GM18907 (cell line): Measurements from ENCODE around the gene MEP1A.
"Not testable (repeated sequence)": the region's sequence is repeated elsewhere in the genome, so short reads cannot be mapped to it uniquely, and the experiment has no call there.

ENCODE experiments used
- ATAC-seq: cut with Tn5 transposase; IDR thresholded peaks from one replicate; pipeline ENCODE4 v1.9.1; 2021; ENCODE audit warnings: mild to moderate bottlenecking, moderate library complexity; ENCODE audit not compliant: unreplicated experiment

The MEP1A gene

DNA sequence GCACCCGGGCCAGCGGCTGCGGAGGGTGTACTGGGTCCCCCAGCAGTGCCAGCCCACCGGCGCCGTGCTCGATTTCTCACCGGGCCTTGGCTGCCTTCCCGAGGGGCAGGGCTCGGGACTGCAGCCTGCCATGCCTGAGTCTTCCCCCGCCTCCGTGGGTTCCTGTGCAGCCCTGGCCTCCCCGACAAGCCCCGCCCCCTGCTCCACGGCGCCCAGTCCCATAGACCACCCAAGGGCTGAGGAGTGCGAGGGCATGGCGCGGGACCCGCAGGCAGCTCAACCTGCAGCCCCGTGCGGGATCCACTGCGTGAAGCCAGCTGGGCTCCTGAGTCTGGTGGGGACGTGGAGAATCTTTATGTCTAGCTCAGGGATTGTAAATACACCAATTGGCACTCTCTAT lies 18.5 kb upstream of the MEP1A start:
- ATAC-seq: not testable (repeated sequence)

DNA sequence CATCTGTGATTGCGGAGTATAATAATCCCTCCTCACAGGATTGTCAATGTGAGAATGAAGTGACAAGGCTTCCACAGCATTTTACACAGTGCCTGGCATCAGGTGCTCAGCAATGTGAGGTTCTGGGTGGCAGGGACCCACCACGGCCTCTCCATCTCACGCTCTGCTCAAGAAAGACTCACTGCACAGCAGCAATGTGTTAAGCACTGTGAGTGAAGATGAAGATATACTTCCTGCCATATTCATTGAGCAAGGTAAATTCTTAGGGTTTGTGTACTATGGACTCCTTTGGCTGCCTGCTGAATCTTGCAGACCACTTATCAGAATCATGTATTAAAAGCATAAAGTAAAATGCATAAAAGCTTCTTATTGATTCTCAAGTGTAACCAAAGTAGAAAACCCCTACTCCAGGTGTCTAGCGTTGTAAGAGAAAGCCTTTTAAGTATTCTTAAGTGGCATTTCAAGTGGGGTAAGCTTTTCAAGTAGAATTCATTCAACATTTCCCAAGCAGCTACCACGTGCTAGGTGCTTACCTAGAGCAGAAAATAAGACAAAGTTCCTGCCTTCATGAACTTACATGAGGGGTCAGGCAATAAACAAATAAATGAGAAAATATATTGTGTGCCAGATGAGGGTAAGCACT lies 17.0 kb upstream of the MEP1A start:
- ATAC-seq: no peak

DNA sequence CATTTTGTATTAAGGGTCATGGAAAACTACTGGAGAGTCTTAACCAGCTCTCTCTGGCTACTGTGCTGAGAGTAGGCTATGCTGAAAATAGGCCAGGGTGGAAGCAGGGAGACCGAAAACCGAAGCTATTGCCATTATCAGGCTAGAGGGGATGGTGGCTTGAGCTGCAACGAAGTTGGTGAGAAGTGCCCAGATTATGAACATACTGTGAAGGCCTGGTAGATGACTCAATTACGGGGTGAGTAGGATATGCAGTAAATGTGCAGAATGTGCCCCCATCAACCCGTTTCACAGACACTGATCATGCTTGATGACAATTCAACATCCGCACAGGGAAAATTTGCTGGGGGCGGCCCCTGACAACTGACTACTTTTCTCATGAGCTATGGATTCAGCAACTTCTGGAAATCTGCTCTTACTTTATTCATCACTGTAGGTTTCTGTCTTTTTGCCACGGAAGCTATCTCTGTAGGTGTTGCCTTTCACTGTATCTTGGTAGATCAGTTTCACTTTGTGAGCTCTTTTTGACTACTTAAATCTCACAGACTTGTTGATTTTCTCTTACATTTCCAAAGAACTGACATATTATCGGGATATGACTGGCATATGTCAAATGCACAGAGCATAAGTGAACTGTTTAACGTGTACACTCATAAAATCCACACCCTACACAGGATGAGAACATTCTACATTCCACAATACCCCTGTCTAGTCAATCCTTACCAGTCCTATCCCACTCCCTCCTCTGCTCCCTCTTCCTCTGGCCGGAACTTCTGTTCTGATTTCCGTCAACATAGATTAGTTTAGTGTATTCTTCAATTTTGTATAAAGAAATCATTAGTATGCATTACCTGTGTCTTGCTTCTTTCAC lies 15.5 kb upstream of the MEP1A start:
- no peak for ATAC-seq

DNA sequence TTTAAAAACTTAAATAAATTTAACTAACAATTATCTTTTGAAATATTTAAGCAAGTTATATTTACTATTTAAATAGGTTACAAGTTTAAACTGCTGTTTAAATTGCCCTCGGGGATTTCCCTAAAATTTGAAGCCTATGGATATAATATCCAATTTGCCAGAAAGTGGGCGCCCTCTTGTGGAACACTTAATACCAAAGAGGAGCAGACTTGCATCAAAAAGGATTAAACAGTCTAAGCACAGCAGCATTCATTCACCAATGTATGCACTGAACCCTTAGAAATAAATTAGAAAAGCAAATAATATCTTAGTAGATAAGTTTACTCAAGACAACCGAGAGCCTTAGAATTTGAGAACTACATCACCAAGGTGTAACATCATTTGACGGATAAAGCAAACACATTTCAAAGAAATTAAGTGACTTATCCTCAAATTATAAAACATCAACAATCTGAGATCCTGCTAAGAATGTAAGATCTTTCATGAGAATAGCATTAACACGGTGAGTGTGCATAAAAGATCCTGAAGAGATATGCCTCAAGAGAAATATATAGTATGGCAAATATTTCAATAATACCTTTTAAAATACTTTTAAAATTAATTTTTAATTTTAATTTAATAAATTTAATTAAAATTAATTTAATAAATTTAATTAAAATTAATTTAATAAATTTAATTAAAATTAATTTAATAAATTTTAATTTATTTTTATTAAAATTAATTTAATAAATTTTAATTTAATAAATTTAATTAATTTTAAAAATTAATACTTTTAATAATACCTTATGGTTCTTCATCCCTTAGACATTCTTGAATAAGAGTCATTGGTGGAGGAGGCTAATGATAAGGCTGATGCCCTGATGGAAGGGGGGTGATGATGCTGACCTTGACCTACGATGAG lies 11.5 kb upstream of the MEP1A start:
- ATAC-seq: no peak

DNA sequence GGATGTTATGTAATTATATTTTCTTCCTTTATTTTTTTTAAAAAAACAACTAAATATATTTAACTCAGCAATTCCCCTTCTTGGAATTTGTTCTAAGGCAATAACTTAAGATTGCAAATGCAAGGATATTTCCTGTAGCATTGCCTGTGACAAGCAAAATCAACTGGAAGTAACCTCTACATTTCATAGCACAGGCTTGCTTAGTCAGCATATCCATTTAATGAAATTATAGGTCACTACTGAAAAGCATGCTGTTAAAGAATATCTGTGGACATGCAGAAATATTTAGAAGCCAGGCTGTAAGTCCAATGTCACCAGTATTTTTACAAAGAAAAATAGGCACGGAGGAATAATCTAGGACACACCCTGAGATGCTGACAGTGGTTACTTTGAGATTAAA lies 8.7 kb upstream of the MEP1A start:
- ATAC-seq: no peak

DNA sequence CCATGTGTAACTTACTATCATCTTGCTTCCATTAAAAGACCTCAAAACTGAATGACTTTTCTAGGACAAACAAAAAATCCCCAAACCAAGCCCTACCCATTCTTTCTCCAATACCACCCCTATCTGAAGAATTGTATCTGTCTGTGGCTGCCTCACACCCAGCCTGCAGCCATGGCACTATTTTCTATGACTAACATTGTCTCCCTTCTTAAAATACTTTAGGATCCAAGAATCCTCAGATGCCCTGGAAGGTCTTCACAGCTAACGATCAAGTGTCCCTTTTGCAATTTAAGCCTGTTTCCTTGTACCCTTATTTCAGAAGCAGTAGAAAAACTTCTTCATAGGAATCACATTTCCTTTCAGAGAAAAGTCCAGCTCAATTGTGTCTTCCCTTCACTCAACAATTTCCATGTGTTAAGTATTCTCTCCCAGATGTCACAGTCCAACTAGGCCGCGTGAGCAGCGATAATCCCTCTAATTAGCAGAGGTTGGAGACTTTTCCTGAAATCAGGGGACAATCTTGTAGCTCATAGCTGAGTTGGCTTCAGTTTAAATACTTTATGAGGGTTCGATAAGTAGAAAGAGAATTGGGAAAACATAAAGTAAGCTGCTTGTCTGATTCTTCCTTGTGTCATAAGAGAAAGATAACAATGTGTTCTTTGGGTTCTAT lies 5.2 kb upstream of the MEP1A start:
- no peak for ATAC-seq

DNA sequence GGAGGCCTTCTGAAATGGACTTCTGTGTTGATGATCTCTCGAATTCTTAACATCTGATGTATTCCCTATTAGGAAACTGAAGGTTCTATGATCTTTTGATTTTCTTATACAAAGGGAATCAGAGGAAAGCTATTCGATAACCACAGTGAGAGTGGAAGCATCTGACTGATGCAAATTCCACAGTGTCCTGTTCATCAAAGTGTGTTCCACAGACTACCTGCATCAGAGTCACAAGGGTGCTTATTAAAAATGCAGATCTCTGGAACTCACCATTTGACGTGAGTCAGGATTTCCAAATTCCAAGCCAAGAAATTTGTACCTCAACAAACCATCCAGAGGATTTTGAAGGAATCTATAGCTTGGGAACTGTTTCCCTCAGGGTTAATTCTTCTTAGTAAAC lies 4.4 kb upstream of the MEP1A start:
- no peak for ATAC-seq

DNA sequence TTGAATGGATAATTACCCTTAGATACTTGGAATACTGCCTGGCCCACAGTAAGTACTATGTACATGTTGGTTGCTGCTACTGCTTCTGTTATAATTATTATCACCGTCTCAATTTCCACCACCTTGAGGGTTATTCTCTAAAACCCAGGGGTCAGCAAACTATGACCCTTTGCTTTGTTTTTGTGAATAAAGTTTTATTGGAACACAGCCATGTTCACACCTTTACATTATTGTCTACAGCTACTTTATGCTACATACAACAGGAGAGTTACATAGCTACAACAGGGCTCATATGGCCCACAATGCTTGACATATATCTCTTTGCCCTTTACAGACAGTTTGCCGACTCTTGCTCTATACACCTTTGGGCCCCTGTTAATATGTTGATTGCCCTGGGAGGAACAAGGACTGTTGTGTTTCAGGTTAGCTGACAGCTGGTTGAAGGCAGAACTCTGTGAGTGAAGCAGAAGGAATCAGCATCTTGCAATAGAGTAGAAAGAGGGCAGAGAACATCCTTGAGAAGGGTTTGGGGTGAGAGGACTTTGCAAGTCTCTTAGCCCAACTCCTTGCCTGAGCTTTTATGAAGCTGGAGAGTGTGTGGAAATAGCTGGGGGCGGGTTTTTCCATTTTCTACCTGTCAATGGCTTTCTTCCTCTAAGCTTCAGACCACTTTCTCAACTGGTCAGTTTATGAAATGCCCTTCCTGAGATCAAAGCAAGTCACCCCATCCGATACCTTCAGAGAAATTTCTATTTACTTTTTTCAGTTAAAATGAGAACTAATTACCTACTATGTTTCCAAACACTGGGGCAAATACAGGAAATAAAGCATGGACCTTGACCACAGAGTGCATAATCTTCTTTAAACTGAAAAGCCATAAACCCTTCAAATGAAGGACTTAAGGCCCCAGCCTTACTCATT lies 3.5 kb upstream of the MEP1A start:
- ATAC-seq: no peak

DNA sequence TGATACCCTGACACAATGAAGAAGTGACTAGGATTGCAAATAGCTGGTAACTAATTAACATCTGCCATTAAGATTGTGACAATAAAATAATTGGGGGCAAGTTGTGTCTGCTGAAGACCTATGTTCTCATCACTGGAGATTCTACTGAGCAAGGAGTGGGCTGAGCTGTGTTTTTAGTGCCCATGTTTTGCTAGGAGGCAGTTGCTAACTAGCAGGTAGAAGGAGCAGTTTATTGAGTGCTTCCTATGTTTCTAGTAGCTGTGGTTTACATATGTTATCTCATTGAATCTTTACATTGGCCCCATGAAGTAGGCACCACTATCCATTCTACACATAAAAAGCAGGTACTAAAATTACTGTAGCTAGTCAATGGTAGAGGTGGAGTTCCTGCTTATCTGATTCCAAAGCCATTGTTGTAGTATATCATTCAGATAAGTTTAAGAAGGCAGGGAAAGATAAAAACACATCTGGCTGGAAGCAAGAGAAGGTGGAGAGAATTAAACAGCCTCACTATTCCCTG lies 2.8 kb upstream of the MEP1A start:
- ATAC-seq: no peak

DNA sequence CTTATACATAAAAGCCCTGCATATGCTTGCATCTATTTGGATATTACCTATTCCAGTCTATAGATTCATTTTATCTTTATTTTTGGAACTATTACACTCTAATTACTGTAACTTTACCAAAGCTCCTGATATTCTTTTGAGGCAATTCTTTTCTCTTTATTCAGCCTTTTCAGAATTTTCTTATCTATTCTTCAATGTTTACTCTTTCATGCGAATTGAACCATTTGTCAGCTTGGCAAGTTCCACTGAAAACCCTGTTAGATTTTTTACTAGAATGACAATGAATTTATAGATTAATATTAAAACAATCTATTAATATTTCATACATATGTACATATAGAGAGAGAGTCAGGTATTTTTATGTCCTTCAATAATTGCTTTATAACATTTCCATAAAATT lies 554 bp upstream of the MEP1A start:
- no peak for ATAC-seq

DNA sequence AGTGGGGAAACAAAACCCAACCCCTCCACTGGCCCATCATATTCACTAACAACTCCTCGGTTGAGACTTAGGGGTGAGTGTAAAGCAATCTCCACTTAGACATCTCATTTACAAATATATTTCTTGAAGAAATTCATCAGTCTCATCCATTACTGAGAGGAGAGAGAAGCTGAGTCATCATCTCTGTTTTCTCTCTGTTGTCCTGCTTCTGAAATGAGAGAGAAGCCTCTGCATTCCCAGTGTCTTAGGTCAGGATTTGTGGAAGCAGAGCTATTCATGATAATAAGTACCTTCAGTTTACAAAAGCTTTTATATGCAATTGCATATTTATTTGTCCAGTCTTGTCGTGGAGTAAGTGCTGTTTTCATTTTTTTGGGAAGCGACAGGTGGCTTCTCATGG lies 879 bp downstream of the MEP1A start:
- ATAC-seq: no peak

DNA sequence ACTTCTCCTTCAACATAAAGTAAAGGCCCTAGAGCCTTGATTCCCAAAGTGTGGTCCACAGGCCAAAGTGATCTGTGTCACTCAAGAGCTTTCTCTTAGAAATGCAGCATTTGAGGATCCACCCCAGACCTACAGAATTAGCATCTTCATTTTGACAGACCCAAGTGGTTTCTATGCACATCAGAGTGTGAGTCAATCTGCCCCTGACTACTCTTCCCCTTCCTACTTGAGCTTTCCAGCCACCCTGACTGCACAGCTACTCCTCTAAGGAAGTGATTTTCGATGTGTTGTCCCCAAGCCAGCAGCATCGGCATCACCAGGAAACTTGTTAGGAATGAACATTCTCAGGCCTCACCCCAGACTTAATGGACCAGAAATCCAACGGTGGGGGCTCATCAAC lies 2.6 kb downstream of the MEP1A start:
- ATAC-seq: no peak

DNA sequence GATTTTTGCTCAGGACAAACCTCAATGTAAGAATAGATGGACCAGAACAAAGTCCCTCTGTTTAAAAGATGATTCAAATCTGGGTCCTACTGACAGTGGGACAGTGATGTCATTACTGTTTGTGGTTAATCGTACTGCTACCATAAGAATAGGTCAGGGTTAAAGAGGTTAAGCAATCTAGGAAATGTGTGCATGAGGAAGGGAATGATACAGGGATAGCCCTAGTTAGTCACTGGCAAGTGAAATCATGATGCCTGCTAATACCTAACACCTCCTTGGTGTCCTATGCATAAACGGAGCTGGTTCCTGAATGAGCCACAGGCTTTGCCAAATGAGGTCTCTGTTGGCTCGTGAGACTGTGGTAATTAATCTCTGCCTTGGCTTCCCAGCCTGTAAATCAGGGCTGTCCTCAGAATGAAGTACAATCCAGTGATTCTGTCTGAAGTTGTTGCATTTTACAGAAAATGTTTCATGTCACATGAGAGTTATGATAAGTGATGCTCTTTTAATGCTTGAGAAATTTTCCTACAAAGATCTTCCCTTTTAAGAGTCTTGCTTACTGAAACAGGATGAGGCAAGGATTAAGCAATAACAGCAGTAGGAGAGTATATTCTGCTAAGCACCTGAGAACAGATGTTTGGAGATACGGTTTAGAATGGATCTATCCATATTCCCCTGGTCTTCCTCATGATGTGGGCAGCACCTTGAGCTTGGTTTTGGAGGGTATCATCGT lies 3.8 kb downstream of the MEP1A start:
- ATAC-seq: no peak

DNA sequence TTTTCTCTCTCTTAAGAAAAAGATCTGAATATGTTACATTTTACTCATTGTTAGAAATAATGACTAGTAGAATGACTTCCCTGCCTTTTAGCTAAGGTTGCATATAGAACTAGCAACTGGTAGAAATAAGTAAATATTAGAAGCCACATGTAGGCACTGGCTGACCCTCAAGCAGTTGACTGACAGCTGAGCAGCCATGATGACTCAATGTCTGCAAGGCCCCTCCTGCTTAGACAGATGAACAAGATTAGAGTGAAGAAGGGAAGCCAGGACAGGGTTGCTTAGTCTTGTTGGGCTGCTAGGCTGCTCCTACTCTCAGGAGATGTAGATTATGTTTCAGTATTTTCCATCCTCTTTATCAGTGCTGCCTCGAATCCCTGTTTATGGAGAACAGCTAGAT lies 6.5 kb downstream of the MEP1A start:
- ATAC-seq: no peak

DNA sequence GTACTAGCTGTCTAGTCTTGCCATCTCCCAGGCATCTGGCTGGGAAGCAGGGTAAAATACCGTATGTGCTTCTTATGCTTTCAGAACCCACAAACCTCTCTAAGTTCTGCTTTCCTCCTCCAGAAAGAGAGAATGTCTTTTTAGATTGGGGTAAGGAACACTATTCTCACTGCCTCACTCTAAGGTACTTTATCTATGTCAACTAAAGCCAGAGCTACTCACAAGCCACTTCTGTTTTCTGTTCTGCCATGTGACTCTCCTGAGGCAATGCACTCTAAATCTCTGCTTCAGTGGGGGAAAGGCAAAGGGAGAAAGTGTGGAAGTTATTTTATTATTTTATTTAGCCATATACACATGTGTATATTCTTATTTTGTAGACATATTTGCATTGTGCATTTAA lies 15.6 kb downstream of the MEP1A start:
- no peak for ATAC-seq

DNA sequence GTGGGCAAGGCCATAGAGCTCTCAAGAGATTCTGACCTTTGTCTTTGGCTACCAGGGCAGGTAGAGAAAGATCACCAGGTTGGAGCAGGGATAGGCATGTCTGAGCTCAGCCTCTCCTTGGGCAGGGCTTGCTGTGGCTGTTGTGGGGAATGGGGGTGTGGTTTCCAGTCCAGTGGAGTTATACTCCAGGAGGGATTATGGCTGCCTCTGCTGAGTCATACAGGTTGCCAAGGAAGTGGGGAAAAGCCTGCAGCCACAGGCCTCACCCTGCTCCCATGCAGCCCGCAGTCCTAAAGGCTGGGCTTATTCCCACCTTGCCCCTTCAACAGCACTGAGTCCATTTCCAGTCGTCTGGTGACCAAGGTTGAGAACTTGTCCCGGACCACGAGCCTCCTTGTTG lies 21.9 kb downstream of the MEP1A start:
- ATAC-seq: no peak

DNA sequence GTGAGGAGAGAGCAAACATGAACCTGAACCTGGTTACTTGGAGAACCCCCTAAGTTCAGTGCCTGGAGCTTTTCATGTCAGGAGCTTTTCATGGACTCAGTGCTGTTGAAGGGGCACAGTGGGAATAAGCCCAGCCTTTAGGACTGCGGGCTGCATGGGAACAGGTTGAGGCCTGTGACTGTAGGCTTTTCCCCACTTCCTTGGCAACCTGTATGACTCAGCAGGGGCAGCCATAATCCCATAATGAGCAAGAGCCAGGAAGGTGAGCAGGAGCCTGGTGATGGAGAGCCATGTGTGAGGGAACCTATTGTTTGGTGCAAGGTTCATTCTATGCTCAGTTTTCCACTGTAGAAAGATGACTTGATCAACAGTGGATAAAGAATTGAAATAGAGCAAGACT lies 23.4 kb downstream of the MEP1A start:
- no peak for ATAC-seq

DNA sequence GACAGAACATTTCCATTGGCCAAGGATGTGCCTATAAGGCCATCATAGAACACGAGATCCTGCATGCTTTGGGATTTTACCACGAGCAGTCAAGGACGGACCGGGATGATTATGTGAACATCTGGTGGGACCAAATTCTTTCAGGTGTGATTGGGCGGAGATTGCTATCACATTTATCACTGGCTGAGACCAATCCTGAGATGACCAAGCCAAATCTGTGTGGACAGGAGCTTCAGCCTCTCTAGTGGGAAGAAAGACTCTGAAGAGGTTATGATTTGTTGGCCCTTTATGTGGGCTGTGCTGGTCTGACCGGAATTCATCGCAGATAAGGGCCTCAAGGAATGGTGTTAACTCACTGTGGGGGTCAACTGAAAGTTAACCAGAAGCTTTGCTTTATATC lies 26.4 kb downstream of the MEP1A start:
- ATAC-seq: no peak

DNA sequence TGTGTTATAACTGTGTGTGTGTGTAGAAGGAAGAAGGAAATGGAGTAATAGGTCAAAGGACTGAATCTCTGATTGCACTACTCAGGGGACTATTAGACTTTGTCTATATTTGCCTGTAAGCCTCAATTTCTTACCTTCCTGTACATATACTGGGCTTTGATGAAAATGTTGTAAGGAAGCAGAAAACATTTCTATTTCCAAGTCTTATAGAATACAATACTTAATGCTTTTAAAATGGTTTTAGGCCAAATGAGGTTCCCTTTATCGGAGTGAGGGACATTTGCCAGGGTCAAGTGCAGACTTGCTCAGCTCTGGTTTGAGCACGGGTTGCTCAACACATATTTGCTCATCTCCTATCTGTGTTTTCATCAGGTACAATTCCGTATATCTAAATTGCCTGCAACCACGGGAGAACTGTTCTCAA lies 28.3 kb downstream of the MEP1A start:
- ATAC-seq: no peak
